Measurements from ENCODE around the gene CGB8.

CGB8 gene

DNA sequence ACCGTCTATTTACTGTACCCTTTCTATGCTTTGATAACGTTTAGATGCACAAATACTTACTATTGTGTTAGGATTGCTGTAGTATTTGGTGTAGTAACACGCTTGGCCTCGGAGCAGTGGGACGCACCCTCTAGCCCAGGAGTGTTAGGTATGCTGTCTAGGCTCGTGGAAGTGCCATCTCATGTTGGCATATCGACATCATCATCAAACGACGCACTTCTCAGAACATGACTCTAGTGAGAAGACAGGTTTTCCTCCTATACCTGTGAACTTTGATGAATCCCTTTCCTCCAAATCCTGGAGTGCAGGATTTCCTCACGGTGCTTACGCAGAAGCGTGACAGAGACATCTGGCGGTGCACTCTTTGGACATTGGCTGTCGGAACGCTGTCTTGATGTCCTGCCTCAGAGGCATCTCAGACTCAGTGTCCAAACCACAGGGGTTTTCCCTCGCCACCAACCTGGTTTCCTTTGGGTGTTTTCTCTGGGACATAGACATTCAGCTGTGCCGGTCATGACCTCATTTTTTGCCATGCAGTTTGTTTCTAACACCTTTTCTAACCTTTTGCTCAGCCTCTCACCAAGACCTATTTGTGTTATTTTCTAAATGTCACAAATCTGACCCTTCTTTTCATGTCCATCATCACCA lies 42.6 kb upstream of the CGB8 start:
- no peak overlapping the region for H2AK5ac ChIP-seq (ENCODE audit: low read length)
- H3K14ac ChIP-seq (ENCODE audit: low read length), result no peak overlapping the region
- H3K36me3 ChIP-seq (ENCODE audit: control insufficient read depth in 1 of 2, insufficient read depth in 2 of 2, low read length in 2 of 2), result peaks cover 74 to 76% of the 10 kb centered on the region in 2 experiments
- H4K91ac ChIP-seq (ENCODE audit: low read depth, low read length), result no peak overlapping the region
- H2BK120ac ChIP-seq (ENCODE audit: insufficient read depth, low read length, poor library complexity), result no peak overlapping the region
- H2BK5ac ChIP-seq (ENCODE audit: low read depth, low read length, poor library complexity), result no peak overlapping the region
- H3K4me2 ChIP-seq (ENCODE audit: low read length), result no peak overlapping the region
- no peak overlapping the region for H3K4me3 ChIP-seq (ENCODE audit: low read depth, low read length)
- peaks cover 6% of the 10 kb centered on the region for H3K79me2 ChIP-seq (ENCODE audit: control insufficient read depth, insufficient read depth, low read length, poor library complexity)
- no peak for DNase-seq
- H4K8ac ChIP-seq (ENCODE audit: low read depth, low read length), result no peak overlapping the region
- no peak overlapping the region for H2AFZ ChIP-seq (ENCODE audit: insufficient read depth, low read length, poor library complexity)
- no peak overlapping the region for H3K4ac ChIP-seq (ENCODE audit: low read depth, low read length)
- H3K79me1 ChIP-seq (ENCODE audit: low read length), result no peaks in the 10 kb centered on the region
- H3K9me3 ChIP-seq (ENCODE audit: insufficient read depth, low read depth, low read length), result no peaks in the 10 kb centered on the region
- WGBS (ENCODE audit: extremely low coverage, insufficient coverage, insufficient read length), result no CpG with 5 or more reads among the region's 17 CpGs
- no peak overlapping the region for H3K9ac ChIP-seq (ENCODE audit: low read length)
- H3K27ac ChIP-seq (ENCODE audit: low read depth, low read length), result no peak overlapping the region
- no peak overlapping the region for H3K23ac ChIP-seq (ENCODE audit: low read length)
- H2BK12ac ChIP-seq (ENCODE audit: low read length), result no peak overlapping the region
- H3K27me3 ChIP-seq (ENCODE audit: insufficient read depth, low read length), result peaks cover 2% of the 10 kb centered on the region
- H3K4me1 ChIP-seq (ENCODE audit: control insufficient read depth in 1 of 2, insufficient read depth in 2 of 2, low read length in 2 of 2), result peaks cover 1% of the 10 kb centered on the region in 2 experiments
- H4K12ac ChIP-seq (ENCODE audit: low read depth, low read length), result no peak overlapping the region
- no peak overlapping the region for H3K18ac ChIP-seq (ENCODE audit: low read length)

DNA sequence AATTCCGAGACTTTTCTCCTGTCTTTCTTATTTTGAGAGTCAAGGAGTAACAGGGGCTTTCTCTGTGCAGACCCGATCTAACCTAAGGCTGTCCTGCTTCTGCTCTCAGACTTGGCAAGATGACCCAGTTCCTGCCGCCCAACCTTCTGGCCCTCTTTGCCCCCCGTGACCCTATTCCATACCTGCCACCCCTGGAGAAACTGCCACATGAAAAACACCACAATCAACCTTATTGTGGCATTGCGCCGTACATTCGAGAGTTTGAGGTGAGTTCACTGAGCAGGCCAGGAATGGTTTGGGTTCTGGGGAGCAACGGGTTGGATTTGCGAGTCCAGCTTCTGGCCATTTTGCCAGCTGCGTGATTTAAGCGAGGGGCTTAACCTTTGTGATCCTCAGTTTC lies 37.4 kb upstream of the CGB8 start:
- no peak overlapping the region for H2AFZ ChIP-seq (ENCODE audit: insufficient read depth, low read length, poor library complexity)
- peaks cover 6 to 8% of the 10 kb centered on the region in 2 experiments for H3K4me1 ChIP-seq (ENCODE audit: control insufficient read depth in 1 of 2, insufficient read depth in 2 of 2, low read length in 2 of 2)
- no peak overlapping the region for H3K14ac ChIP-seq (ENCODE audit: low read length)
- H2BK120ac ChIP-seq (ENCODE audit: insufficient read depth, low read length, poor library complexity), result peak overlapping the region; percentile 50
- H4K12ac ChIP-seq (ENCODE audit: low read depth, low read length), result no peak overlapping the region
- peak overlapping the region; percentile 98 for H3K4me3 ChIP-seq (ENCODE audit: low read depth, low read length)
- H4K8ac ChIP-seq (ENCODE audit: low read depth, low read length), result no peak overlapping the region
- H2BK12ac ChIP-seq (ENCODE audit: low read length), result no peak overlapping the region
- no peak overlapping the region for H3K27ac ChIP-seq (ENCODE audit: low read depth, low read length)
- peaks cover 2% of the 10 kb centered on the region for H3K27me3 ChIP-seq (ENCODE audit: insufficient read depth, low read length)
- WGBS (ENCODE audit: extremely low coverage, insufficient coverage, insufficient read length), result no CpG with 5 or more reads among the region's 11 CpGs
- H3K18ac ChIP-seq (ENCODE audit: low read length), result no peak overlapping the region
- H3K4me2 ChIP-seq (ENCODE audit: low read length), result peak overlapping the region; percentile 87
- H3K23ac ChIP-seq (ENCODE audit: low read length), result no peak overlapping the region
- H3K36me3 ChIP-seq (ENCODE audit: control insufficient read depth in 1 of 2, insufficient read depth in 2 of 2, low read length in 2 of 2), result peaks cover 36 to 39% of the 10 kb centered on the region in 2 experiments
- H2AK5ac ChIP-seq (ENCODE audit: low read length), result no peak overlapping the region
- H3K79me1 ChIP-seq (ENCODE audit: low read length), result peaks cover 8% of the 10 kb centered on the region
- no peak overlapping the region for H2BK5ac ChIP-seq (ENCODE audit: low read depth, low read length, poor library complexity)
- H4K91ac ChIP-seq (ENCODE audit: low read depth, low read length), result no peak overlapping the region
- H3K9ac ChIP-seq (ENCODE audit: low read length), result peak overlapping the region; percentile 100
- H3K79me2 ChIP-seq (ENCODE audit: control insufficient read depth, insufficient read depth, low read length, poor library complexity), result peaks cover 19% of the 10 kb centered on the region
- H3K4ac ChIP-seq (ENCODE audit: low read depth, low read length), result peak overlapping the region; percentile 95
- no peaks in the 10 kb centered on the region for H3K9me3 ChIP-seq (ENCODE audit: insufficient read depth, low read depth, low read length)
- DNase-seq, result no peak

DNA sequence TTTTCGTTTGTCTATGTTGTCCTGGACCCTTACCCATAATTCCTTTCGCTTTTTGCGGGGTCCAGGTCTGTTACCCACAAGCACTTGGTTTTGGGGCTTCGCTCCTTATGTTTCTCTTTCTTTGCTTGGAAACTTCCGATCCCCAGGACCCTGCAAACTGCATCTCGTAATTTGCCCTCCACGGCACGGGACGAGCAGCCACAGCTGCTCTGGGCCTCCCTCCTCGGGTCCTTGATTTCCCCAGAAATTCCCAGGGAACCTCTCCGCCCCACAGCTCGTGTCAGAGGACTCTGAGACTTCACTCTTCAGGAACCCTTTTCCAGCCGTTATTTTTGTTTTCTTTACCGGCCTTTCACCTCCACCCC lies 36.9 kb upstream of the CGB8 start:
- H3K23ac ChIP-seq (ENCODE audit: low read length), result no peak overlapping the region
- peaks cover 32 to 35% of the 10 kb centered on the region in 2 experiments for H3K36me3 ChIP-seq (ENCODE audit: control insufficient read depth in 1 of 2, insufficient read depth in 2 of 2, low read length in 2 of 2)
- H2BK12ac ChIP-seq (ENCODE audit: low read length), result no peak overlapping the region
- H3K27ac ChIP-seq (ENCODE audit: low read depth, low read length), result peak overlapping the region; percentile 89
- no peaks in the 10 kb centered on the region for H3K9me3 ChIP-seq (ENCODE audit: insufficient read depth, low read depth, low read length)
- H3K18ac ChIP-seq (ENCODE audit: low read length), result peak overlapping the region; percentile 100
- H2AFZ ChIP-seq (ENCODE audit: insufficient read depth, low read length, poor library complexity), result peak overlapping the region; percentile 98
- H3K9ac ChIP-seq (ENCODE audit: low read length), result peak overlapping the region; percentile 100
- peak overlapping the region; percentile 99 for H4K12ac ChIP-seq (ENCODE audit: low read depth, low read length)
- peak overlapping the region; percentile 90 for H4K91ac ChIP-seq (ENCODE audit: low read depth, low read length)
- H3K4ac ChIP-seq (ENCODE audit: low read depth, low read length), result peak overlapping the region; percentile 95
- H3K79me2 ChIP-seq (ENCODE audit: control insufficient read depth, insufficient read depth, low read length, poor library complexity), result peaks cover 19% of the 10 kb centered on the region
- peak overlapping the region; percentile 81 for H2AK5ac ChIP-seq (ENCODE audit: low read length)
- H2BK120ac ChIP-seq (ENCODE audit: insufficient read depth, low read length, poor library complexity), result peak overlapping the region; percentile 77
- peaks cover 8% of the 10 kb centered on the region for H3K79me1 ChIP-seq (ENCODE audit: low read length)
- H4K8ac ChIP-seq (ENCODE audit: low read depth, low read length), result peak overlapping the region; percentile 100
- H3K27me3 ChIP-seq (ENCODE audit: insufficient read depth, low read length), result peaks cover 2% of the 10 kb centered on the region
- H3K4me2 ChIP-seq (ENCODE audit: low read length), result peak overlapping the region; percentile 87
- peak overlapping the region; percentile 95 for H2BK5ac ChIP-seq (ENCODE audit: low read depth, low read length, poor library complexity)
- WGBS (ENCODE audit: extremely low coverage, insufficient coverage, insufficient read length), result no CpG with 5 or more reads among the region's 14 CpGs
- H3K14ac ChIP-seq (ENCODE audit: low read length), result peak overlapping the region; percentile 99
- peak overlapping the region; percentile 98 for H3K4me3 ChIP-seq (ENCODE audit: low read depth, low read length)
- H3K4me1 ChIP-seq (ENCODE audit: control insufficient read depth in 1 of 2, insufficient read depth in 2 of 2, low read length in 2 of 2), result peaks cover 6 to 8% of the 10 kb centered on the region in 2 experiments
- no peak for DNase-seq

DNA sequence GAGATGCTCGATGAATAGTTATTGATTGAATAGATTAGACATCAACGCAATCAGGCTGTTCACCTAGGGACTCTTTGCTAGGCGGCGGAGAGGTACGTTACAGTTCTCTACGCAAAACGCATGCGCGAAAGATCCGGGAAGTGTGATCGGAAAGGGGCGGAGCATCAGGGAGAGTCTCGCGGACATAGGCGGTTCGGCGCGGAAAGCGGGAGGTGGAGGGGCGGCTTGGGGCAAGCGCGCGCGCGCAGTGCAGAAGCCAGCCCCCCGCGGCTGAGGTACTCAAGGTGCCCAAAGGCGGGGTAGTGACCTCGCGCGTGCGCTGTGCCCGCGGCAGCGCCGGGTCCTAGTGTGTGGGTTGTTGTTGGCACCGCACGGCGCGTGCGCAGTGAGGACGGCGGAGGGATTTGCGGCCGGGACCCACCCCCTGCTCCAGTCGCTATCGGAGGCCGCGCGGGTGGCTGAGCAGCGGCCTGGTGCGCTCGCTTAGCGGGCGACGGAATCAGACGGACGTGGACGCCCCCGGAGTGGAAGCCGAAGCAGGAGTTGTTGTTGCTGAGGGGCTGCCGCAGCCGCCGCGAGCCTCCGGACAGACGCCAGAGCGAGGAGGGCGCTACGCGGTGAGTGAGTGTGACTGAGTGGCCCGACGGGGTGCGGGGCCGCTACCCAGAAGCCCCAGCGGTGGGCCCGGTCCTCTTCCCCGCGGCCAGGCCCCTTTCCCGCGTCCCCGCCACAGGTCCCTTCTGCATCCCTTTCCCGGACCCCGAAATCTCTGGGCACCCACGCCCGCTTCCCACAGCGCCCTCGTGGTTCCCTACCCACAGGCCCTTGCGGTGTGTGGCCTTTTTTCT lies 36.3 kb upstream of the CGB8 start, which contains the start of gene SNRNP70:
SNRNP70 (plus strand) TSS at position 432 of the 848 bp plus-strand sequence. CDS start 964 bp downstream, outside the sequence.
- Histone ChIP-seq H3K79me1 (ENCODE audit: low read length) (peaks cover 8% of the 10 kb centered on the region), H2BK12ac (ENCODE audit: low read length) (no peak within 1 kb of the TSS)

More for the DNA sequence above, 36.3 kb upstream of the CGB8 start, which contains the start of gene SNRNP70:
- H4K12ac ChIP-seq (ENCODE audit: low read depth, low read length), result peak within 1 kb of the TSS; percentile 99
- peak within 1 kb of the TSS; percentile 100 for H4K8ac ChIP-seq (ENCODE audit: low read depth, low read length)
- peak within 1 kb of the TSS; percentile 99 for H3K14ac ChIP-seq (ENCODE audit: low read length)
- peaks cover 26 to 30% of the 10 kb centered on the region in 2 experiments for H3K36me3 ChIP-seq (ENCODE audit: control insufficient read depth in 1 of 2, insufficient read depth in 2 of 2, low read length in 2 of 2)
- H2AFZ ChIP-seq (ENCODE audit: insufficient read depth, low read length, poor library complexity), result peak within 1 kb of the TSS; percentile 98
- H3K4me3 ChIP-seq (ENCODE audit: low read depth, low read length), result peak within 1 kb of the TSS; percentile 98
- peak within 1 kb of the TSS; percentile 77 for H2BK120ac ChIP-seq (ENCODE audit: insufficient read depth, low read length, poor library complexity)
- H3K23ac ChIP-seq (ENCODE audit: low read length), result no peak within 1 kb of the TSS
- peak within 1 kb of the TSS; percentile 95 for H3K4ac ChIP-seq (ENCODE audit: low read depth, low read length)
- H3K27me3 ChIP-seq (ENCODE audit: insufficient read depth, low read length), result peaks cover 2% of the 10 kb centered on the region
- peak; percentile 100 for DNase-seq
- H4K91ac ChIP-seq (ENCODE audit: low read depth, low read length), result peak within 1 kb of the TSS; percentile 90
- no peaks in the 10 kb centered on the region for H3K9me3 ChIP-seq (ENCODE audit: insufficient read depth, low read depth, low read length)
- no CpG with 5 or more reads among the region's 89 CpGs for WGBS (ENCODE audit: extremely low coverage, insufficient coverage, insufficient read length)
- peak within 1 kb of the TSS; percentile 81 for H2AK5ac ChIP-seq (ENCODE audit: low read length)
- peaks cover 19% of the 10 kb centered on the region for H3K79me2 ChIP-seq (ENCODE audit: control insufficient read depth, insufficient read depth, low read length, poor library complexity)
- H3K4me1 ChIP-seq (ENCODE audit: control insufficient read depth in 1 of 2, insufficient read depth in 2 of 2, low read length in 2 of 2), result peaks cover 6 to 8% of the 10 kb centered on the region in 2 experiments
- peak within 1 kb of the TSS; percentile 89 for H3K27ac ChIP-seq (ENCODE audit: low read depth, low read length)
- H2BK5ac ChIP-seq (ENCODE audit: low read depth, low read length, poor library complexity), result peak within 1 kb of the TSS; percentile 95
- H3K9ac ChIP-seq (ENCODE audit: low read length), result peak within 1 kb of the TSS; percentile 100
- H3K4me2 ChIP-seq (ENCODE audit: low read length), result peak within 1 kb of the TSS; percentile 87
- peak within 1 kb of the TSS; percentile 100 for H3K18ac ChIP-seq (ENCODE audit: low read length)

Measured in trophoblast cell (in vitro differentiated cells and primary cell).